Activated CD8-positive, alpha-beta T cell treated with anti-CD3 and anti-CD28 coated beads for 36 hours (primary cell): Measurements from ENCODE around the gene PLA2G2F. TPM values are rescaled to one million over a fixed set of nuclear protein-coding genes. Genes with fewer than 3 reads are reported as not detected.

Experiments used
- ATAC-seq: fragments of 200-7000 bp; cut with Tn5 transposase; one replicate; pipeline ENCODE4 v1.10.0; 2021; ENCODE audit warnings: mild to moderate bottlenecking, moderate library complexity
- CTCF ChIA-PET: fragments of 350-600 bp; sonication (Branson Sonifier 250); formaldehyde crosslinking; loops from one replicate; lab custom pipeline; 2021; ENCODE audit warnings: antibody characterized with exemption; lab: Charles Lee
- POLR2A ChIA-PET: fragments of 350-600 bp; sonication (Branson Sonifier 250); formaldehyde crosslinking; loops from one replicate; lab custom pipeline; 2021; ENCODE audit warnings: antibody characterized with exemption; lab: Charles Lee
- DNase-seq: peaks from one replicate; pipeline ENCODE4 v3.0.0-alpha.2; 2020
- H3K27ac Mint-ChIP-seq: one replicate; pipeline ENCODE4 v1.8.0; 2021; ENCODE audit warnings: mild to moderate bottlenecking, mixed read lengths
- H3K27me3 Mint-ChIP-seq: one replicate; pipeline ENCODE4 v1.8.0; 2021; ENCODE audit warnings: mixed read lengths
- H3K36me3 Mint-ChIP-seq: one replicate; pipeline ENCODE4 v1.8.0; 2021; ENCODE audit warnings: low read depth, mixed read lengths
- H3K4me1 Mint-ChIP-seq: one replicate; pipeline ENCODE4 v1.8.0; 2021; ENCODE audit warnings: low read depth, mixed read lengths
- H3K4me3 Mint-ChIP-seq: one replicate; pipeline ENCODE4 v1.8.0; 2021; ENCODE audit warnings: mild to moderate bottlenecking, moderate library complexity, mixed read lengths
- H3K9me3 Mint-ChIP-seq: one replicate; pipeline ENCODE4 v1.8.0; 2021; ENCODE audit warnings: mixed read lengths
- intact Hi-C: fragments of 100-400 bp; cut with micrococcal nuclease; formaldehyde crosslinking; loops from one replicate; pipeline ENCODE4 v1.10.0; 2022
- total RNA-seq, 2 experiments: library from RNA; stranded (reverse); gene quantifications; one replicate each; pipeline ENCODE4 v1.2.3, GENCODE V29; 2021
- TF ChIP-seq, protein P1 (sequence below): fragments of 200-600 bp; IDR thresholded peaks from one replicate; pipeline ENCODE4 v1.8.0; 2022; ENCODE audit warnings: antibody characterized with exemption, mild to moderate bottlenecking

PLA2G2F gene
- total RNA-seq, 2 experiments from 2014 or later = not detected

DNA sequence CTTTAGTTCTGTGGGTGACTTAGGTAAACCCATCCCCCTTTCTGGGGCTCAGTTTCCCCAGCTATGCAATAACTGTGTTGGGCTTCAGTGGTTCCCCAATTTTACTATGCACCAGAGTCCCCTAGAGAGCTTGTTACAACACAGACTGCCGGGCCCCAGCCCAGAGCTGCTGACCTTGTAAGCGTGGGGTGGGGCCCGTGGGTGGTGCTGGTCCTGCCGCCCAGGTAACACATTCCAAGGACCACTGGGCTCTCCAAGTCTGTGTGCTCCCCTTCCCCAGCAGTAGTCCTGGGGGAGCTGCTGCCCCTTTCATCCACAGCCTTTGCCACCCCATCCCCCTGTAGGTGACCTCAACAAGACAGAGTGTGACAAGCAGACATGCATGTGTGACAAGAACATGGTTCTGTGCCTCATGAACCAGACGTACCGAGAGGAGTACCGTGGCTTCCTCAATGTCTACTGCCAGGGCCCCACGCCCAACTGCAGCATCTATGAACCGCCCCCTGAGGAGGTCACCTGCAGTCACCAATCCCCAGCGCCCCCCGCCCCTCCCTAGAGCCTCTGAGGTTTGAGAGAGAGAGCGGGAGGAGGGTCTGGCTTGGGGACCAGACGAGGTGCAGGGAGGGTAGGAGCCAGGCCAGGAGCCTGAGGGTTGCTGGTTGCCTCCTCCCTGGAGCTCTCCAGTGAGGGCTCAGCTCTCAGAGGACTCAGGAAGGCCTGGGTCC, 8.9 kb downstream of the PLA2G2F start:
- TF ChIP-seq, protein P1, sequence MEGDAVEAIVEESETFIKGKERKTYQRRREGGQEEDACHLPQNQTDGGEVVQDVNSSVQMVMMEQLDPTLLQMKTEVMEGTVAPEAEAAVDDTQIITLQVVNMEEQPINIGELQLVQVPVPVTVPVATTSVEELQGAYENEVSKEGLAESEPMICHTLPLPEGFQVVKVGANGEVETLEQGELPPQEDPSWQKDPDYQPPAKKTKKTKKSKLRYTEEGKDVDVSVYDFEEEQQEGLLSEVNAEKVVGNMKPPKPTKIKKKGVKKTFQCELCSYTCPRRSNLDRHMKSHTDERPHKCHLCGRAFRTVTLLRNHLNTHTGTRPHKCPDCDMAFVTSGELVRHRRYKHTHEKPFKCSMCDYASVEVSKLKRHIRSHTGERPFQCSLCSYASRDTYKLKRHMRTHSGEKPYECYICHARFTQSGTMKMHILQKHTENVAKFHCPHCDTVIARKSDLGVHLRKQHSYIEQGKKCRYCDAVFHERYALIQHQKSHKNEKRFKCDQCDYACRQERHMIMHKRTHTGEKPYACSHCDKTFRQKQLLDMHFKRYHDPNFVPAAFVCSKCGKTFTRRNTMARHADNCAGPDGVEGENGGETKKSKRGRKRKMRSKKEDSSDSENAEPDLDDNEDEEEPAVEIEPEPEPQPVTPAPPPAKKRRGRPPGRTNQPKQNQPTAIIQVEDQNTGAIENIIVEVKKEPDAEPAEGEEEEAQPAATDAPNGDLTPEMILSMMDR = no peak
- POLR2A ChIA-PET = no interaction called here
- Mint-ChIP-seq H3K9me3 (no peaks in the 10 kb centered on the region), H3K27ac (no peak overlapping the region), H3K27me3 (peaks cover 1% of the 10 kb centered on the region), H3K4me1 (peaks cover 2% of the 10 kb centered on the region), H3K4me3 (no peak overlapping the region), H3K36me3 (no peaks in the 10 kb centered on the region)
- DNase-seq = no peak
- intact Hi-C loops = no loop called here
- ATAC-seq = no peak
- CTCF ChIA-PET = interaction anchor here (1.0 kb wide), 1 partner anchor 229 kb away, joined by 3 read pairs; no protein-coding TSS in a partner anchor

DNA sequence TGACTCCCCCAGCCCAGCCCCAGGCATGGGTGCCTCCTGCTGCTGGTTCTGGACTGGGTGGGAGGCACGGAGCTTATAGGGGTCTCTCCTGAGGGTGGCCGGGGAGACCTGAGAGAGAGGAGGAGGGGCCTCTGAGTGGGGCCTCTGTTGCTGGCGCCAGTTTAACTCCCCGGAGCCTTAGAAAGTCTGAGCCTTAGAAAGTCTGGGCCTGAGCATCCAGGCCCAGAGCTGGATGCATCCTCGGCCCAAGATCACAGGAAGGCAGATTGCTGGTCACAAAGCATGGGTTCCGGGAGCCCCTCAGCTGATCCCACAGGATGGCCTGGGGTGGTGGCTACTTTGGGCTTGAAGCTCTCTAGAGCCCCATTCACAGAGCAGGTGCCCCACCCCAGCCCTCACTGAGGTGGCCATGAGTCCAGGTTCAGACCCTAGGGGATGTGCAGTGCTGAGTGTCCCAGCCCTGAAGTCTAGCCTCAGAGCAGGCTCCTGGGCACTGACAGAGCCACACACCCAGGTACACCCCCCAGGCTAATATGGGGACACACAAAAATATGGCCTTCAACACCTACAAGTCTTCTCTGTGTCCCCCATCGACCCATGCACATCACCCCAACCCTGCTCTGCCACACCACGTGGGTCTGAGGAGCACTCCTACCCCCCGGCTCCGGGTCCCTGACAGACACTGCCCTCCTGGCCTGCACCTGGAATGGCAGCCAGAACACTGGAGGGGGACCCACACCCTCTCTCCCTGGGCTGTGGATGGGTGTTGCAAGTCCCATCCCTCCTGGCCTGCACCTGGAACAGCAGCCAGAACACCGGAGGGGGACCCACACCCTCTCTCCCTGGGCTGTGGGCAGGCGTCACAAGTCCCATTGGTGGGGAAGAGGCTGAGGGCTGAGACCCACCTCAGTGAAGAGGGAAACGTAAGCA, 9.7 kb downstream of the PLA2G2F start:
- Mint-ChIP-seq H3K4me3 (no peak overlapping the region), H3K4me1 (peaks cover 2% of the 10 kb centered on the region), H3K36me3 (no peaks in the 10 kb centered on the region), H3K27ac (no peak overlapping the region), H3K27me3 (peaks cover 1% of the 10 kb centered on the region), H3K9me3 (no peaks in the 10 kb centered on the region)
- ATAC-seq (no peak), DNase-seq (no peak)
- intact Hi-C loops = no loop called here
- ChIA-PET CTCF (interaction anchor here (4.5 kb wide), 1 partner anchor 230 kb away, joined by 86 read pairs; no protein-coding TSS in a partner anchor), POLR2A (no interaction called here)
- TF ChIP-seq, protein P1 = no peak

DNA sequence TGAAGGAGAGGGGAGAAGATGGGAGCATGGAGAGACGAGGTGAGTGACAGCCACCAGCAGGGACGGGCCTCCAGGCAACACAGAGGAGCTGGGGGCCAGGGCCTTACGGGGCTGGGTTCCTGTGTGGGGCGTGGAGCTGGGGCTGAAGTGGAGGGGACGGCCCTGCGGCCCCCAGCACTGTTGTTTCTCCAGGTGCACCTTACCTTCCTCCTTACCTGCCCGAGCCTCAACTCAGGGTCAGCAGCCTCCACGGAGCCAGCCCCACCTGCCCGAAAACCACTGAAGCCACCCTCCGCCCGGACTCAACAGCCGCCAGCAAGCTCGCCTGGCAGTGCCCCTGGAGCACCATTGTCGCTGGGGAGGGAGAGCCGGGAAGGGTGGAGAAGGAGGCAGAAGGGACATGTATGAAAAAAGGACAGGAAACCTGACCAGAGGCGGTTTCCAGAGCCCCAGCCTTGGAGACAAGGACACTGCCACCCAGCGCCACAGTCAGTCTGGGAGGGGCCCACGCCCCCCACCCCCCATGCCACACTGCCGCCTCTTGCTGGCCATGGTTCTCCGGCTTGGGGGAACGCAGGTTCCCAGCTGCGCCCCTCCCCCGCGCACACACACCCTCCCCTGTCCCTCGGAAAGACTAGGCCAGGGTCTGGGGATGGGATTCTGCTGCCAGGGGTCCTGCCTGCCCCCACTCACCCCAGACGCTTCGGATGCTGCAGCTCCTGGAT, 10.6 kb downstream of the PLA2G2F start:
- TF ChIP-seq, protein P1 = no peak
- POLR2A ChIA-PET = no interaction called here
- H3K4me1 Mint-ChIP-seq = peaks cover 8% of the 10 kb centered on the region
- ATAC-seq (no peak), DNase-seq (no peak)
- intact Hi-C loops = loop anchor here (5.0 kb wide), 2 partner anchors 47 to 232 kb away; no protein-coding TSS in a partner anchor
- no peaks in the 10 kb centered on the region for H3K36me3 Mint-ChIP-seq
- CTCF ChIA-PET = interaction anchor here (0.6 to 6.0 kb wide), 3 partner anchors 44 to 440 kb away, joined by 3 to 86 read pairs (median 46); no protein-coding TSS in a partner anchor
- no peak overlapping the region for H3K4me3 Mint-ChIP-seq
- H3K9me3 Mint-ChIP-seq = no peaks in the 10 kb centered on the region
- no peak overlapping the region for H3K27ac Mint-ChIP-seq
- peaks cover 1% of the 10 kb centered on the region for H3K27me3 Mint-ChIP-seq

DNA sequence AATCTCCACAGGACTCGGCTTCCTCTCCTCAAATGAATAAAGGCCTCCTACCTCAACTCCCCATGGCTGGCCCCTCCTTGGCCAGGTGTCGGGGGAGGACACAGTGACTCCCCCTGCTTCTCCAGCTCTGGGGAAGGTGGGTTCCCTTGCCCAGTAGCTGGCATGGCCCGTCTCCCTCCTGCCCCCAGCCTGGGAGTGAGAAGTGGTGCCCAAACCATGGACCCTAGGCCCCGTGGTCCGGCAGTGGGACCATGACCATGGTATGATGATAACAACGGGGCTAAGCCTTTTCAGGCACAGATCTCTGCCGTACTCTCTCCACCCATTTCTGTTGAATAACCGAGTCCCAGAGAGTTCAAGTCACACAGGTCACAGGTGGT, 11.2 kb downstream of the PLA2G2F start:
- Mint-ChIP-seq H3K27me3 (peaks cover 1% of the 10 kb centered on the region), H3K27ac (no peak overlapping the region), H3K9me3 (no peaks in the 10 kb centered on the region), H3K36me3 (no peaks in the 10 kb centered on the region), H3K4me3 (no peak overlapping the region), H3K4me1 (peaks cover 10% of the 10 kb centered on the region)
- DNase-seq (no peak), ATAC-seq (no peak)
- TF ChIP-seq, protein P1 = no peak
- ChIA-PET POLR2A (interaction anchor here (0.7 kb wide), 1 partner anchor 19 kb away, joined by 3 read pairs; no protein-coding TSS in a partner anchor), CTCF (interaction anchor here (1.1 to 6.0 kb wide), 5 partner anchors 44 to 268 kb away, joined by 3 to 86 read pairs (median 14); partner anchors contain the start of gene OTUD3)
- intact Hi-C loops = loop anchor here (5.0 kb wide), 2 partner anchors 48 to 233 kb away; no protein-coding TSS in a partner anchor
